HG03097 (cell line): ENCODE data around the gene RIC8A.
"Not testable (repeated sequence)": the region's sequence is repeated elsewhere in the genome, so short reads cannot be mapped to it uniquely, and the experiment has no call there.

ENCODE experiments used
- ATAC-seq: cut with Tn5 transposase; IDR thresholded peaks from one replicate; pipeline ENCODE4 v1.9.1; 2021; ENCODE audit not compliant: unreplicated experiment, low FRiP score

The RIC8A gene

DNA sequence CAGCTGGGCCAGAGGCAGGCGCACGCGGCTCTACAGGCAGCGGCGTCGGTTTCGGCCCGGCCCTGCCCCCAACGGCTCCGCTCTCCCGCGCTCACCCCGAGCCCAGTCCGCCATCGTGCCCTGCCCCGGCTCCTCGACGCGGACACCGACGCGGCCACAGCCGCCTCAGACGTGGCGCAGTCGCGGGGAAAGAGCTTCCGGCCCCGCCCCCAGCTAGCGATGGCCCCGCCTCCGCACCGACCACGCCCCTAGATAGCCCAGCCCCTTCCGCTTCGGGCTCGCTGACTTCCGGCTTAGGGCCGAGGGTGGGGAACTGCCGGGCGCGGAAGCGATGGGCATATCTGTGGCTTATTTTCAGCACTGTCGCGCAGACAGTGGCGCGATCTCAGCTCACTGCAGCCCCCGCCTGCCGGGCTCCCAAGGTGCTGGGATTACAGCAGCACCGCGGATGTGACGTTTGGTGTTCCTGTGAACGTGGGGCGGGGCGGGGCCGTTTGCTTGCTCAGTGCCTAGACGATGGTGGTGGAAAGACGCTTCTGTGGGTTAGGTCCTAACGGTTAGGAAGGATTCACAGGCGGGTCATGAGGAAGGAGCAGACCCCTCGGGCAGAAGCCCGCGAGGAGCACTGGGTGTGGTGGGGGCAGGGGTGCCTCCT is at the start of gene RIC8A, which contains the start of gene BET1L:
Gene RIC8A (plus strand): TSS at position 501 of the 655 bp plus-strand sequence. CDS start 1,147 bp downstream, outside the sequence.
Gene BET1L (minus strand): TSS at position 192 of the 655 bp plus-strand sequence. CDS start 78 bp downstream, at position 114.
- ATAC-seq = peak; percentile 64

DNA sequence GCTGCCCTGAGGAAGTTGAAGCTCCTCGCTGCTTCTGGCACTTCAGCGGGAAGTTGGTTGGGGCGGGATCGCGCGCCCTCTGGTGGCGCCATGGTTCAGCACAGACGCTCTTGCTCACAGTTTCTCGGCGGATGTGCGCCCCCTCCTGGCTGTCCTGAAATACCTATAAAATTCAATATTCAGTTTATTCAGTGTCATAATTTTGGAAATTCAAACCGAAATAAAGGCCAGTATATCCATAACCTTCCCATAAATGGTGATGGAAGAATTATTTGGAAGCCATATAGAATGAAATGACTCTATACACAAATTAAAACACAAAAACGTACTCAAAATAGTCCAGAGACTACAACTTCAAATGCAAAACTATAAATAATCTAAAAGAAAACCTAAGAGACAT is 27.3 kb upstream of the RIC8A start:
- not testable (repeated sequence) for ATAC-seq

DNA sequence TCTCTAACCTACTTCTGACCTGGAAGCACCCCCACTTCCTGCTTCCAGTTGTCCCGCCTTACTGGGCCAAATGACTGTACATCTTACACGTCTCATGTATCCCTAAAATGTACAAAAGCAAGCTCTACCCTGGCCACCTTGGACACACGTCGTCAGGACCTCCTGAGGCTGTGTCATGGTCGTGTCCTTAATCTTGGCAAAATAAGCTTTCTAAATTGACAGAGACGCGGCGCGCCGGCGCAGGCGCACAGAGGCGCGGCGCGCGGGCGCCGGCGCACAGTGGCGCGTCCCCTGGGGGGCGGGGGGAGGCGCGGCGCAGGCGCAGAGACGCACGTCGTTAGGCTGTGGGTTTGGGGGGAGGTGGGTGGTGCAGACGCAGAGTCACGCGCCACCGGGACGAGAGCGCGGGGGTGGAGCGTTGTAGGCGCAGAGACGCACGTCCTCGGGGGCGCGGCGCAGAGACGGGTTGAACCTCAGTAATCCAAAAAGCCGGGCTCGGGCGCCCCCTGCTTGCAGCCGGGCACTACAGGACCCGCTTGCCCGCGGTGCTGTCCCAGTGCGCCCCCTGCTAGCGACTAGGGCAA is 18.2 kb upstream of the RIC8A start:
- peak; percentile 23 for ATAC-seq

DNA sequence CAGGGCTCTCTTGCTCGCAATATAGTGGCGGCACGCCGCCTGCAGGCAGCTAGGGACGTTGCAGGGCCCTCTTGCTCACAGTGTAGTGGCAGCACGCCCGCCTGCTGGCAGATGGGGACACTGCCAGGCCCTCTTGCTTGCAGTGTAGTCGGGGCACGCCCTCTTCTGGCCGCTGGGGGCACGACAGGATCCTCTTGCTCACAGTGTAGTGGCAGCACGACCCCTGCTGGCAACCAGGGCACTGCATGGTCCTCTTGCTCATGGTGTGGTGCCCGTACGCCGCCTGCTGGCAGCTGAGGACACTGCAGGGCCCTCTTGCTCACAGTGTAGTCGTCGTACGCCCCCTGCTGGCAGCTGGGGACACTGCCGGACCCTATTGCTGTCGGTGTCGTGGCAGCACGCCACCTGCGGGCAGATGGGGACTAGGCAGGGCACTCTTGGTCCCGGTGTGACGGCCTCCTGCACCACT is 17.6 kb upstream of the RIC8A start:
- ATAC-seq = peak; percentile 72

DNA sequence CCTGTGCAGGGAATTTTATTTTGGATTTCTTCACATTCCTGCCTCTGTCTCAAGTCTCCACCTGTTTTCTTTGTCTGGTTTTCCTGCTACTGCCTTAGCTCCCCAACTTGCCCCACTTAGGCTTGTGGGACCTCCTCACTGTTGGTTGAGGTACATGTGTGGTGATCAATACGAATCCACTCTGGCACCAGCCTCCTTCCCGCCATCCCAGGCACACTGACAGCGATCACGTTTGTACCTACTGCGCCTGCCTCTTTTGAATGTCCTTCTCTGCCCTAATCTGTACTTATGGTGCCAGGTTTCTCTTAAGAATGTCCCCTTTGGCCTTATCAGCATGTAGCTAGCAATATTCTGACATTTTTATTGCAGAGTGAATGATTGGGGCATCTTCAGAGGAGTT is 17.0 kb upstream of the RIC8A start:
- not testable (repeated sequence) for ATAC-seq

DNA sequence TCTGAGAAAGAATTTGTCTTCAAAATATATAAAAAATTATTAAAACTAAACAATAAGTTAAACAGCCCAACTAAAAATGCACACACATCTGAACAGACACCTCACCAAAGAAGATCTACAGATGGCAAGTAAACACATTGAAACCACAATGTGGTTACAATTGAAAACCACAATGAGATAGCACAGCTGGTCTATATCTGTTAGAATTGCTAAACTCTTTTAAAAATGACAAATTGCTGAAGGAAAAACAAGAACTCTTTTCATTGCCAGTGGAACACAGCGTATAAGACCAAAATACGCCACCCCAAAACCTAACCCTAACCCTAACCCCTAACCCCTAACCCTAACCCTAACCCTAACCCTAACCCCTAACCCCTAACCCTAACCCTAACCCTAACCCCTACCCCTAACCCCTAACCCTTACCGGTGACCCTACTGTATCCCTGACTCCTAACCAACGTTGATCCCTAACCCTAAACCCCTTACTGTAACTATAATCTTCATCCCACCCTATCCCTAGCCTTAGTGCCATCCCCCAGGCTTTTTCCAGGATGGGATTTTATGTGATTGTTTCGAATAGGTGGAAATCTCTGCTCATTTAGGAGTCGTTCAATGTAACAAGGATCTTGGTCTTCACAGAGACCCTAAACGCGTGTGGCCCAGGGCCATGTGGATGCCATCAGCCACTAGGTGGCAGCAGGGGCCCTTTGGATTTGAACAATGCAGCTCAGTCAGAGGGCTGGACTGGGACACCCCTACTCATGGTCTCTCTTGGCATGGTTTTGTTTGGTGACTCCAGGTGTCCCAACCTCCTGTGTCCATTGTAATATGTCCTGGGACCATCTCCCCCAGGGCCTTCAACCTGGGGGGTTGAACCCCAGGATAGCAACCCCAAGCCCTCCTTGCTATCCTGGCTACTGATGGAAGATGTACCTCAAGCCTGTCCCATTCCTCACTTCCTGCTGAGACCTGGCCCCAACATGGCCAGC is 15.7 kb upstream of the RIC8A start:
- not testable (repeated sequence) for ATAC-seq

DNA sequence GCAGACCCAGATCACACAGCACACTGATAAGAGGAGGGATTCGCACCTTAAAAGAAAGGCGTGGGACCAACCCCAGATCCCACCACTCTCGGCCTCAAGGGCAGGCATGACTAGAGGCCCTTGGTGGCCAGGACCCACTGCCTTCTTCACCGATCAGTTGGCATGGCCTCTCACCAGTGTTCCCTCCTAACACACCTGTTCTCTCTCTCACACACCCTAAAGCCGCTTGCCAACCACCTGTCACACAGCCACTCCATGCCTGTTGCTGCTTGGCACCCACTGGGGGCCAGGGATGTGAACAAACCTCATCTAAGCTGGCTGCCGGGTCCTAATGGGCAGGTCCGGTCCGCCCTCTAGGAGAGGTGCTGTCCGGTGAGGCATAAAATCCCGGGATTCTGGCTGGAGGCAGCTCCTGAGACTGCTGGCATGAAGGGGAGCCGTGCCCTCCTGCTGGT is 14.8 kb upstream of the RIC8A start, which contains the start of gene SCGB1C1:
Gene SCGB1C1 (plus strand): TSS at position 405 of the 455 bp plus-strand sequence. CDS start 22 bp downstream, at position 427.
- not testable (repeated sequence) for ATAC-seq

DNA sequence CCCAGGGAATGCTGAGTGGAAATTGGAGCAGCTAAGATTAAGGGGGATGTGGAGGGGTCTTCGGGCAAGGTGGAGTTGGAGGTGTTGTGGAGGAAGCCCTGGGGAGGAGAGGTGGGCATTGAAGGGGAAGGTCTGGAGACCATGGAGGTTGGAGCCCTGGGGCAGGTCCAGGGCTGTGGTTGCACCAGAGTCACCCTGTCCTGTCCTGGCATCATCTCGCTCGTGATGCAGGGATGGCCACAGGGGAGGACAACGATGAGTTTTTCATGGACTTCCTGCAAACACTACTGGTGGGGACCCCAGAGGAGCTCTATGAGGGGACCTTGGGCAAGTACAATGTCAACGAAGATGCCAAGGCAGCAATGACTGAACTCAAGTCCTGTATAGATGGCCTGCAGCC is 14.0 kb upstream of the RIC8A start:
- not testable (repeated sequence) for ATAC-seq

DNA sequence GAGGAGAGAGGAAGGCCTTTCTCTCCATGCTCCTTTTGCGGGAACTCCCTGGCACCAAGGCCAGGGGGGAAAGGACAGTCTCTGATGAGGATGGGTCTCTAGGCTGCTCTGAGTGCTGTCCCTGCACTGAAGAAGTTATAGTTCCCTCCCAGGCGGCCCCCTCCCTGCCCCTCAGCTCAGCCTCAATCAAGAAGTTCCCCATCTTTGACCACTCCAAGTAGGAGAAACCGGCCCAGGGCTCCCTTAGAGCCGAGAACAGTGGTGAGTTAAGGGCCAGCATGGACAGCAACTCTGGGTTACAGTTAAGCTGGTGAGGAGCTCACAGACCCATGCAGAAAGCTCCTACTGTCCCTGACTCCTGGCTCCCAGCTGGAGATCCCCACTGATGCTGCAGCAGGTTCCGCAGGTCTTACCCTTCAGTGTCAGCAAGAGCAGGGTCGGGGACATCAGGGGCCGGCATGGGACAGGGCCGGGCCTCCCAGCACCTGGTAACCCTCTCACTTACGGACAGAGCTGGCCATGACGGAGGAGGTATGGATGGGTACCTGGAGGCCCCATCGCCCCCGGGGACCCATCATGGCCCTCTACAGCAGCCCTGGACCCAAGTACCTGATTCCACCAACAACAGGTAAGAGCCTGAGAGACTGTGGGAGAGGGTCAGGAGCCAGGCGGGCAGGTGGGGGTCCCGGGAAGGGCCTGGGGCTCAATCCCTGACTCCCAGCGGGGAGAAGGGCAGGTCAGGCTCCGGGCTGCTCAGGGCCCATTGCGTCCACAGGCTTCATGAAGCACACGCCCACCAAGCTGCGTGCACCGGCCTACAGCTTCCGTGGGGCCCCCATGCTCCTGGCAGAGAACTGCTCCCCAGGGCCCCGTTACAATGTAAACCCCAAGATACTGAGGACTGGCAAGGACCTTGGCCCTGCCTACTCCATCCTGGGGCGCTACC is 10.4 kb upstream of the RIC8A start:
- no peak for ATAC-seq

DNA sequence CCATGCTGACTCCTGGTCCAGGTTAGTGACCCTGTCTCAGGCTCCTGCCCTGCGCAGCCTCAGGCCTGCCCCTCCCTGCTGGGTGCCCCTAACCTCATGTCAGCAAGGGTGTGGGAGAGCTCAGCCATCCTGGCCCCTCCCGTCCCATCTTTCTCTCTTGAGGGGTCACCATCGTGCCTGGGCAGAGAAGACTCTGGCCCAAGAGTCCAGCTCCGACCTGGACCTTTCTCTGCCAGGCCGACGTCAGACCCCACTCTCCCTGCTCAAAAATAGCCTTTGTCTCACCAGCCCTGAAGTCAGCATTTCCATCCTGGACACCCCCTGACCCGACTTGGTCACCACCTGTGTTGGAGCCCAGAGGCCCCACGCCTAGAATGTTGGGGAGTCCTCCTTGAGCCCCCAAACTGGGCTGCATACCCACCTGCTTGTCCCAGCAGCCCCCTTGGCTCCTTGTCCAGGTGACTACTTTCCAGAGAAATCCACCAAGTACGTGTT is 9.7 kb upstream of the RIC8A start:
- no peak for ATAC-seq

DNA sequence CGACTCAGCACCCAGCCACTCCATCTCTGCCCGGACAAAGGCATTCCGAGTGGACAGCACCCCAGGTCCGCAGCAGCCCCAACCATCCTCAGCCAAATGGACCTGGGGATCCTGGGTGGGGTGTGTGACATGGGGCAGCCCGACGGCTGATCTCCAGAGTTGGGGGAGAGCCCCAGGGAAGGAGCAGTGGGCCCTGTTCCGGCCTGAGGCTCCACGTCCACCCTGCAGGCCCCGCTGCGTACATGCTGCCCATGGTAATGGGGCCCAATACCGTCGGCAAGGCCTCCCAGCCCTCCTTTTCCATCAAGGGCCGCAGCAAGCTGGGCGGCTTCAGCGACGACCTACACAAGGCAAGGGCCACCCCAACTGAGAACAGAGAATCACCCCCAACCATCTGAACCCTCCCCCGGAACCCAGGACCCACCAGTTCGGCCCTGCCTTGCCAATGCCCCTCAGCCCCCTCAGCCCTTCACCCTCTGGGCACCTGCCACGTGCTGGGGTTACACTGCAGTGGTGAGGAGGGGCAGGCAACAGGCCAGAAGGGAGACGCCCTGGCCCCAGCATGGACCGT is 9.2 kb upstream of the RIC8A start:
- ATAC-seq = no peak

DNA sequence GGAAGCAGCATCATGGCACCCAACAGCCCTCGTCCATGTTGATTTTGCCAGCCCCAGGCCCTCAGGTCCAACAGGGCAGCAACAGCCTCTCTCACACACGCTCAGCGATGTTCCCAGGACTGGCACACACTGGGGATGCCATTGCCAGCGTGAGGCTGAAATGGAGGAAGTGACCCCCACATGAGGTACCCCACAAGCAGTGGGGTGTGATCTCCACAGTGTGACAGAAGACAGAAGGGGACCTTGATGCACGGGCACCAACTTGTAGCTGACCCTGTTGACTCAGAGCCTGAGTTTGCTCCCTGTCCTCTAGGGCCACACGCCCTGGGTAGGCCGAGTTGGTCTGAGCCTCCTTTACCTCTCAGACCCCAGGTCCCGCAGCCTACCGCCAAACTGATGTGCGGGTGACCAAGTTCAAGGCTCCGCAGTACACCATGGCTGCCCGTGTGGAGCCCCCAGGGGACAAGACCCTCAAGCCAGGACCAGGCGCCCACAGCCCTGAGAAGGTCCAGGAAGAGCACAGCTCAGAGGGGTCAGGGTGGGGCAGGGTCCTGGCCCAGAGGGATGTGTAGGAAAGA is 8.4 kb upstream of the RIC8A start:
- ATAC-seq = no peak

DNA sequence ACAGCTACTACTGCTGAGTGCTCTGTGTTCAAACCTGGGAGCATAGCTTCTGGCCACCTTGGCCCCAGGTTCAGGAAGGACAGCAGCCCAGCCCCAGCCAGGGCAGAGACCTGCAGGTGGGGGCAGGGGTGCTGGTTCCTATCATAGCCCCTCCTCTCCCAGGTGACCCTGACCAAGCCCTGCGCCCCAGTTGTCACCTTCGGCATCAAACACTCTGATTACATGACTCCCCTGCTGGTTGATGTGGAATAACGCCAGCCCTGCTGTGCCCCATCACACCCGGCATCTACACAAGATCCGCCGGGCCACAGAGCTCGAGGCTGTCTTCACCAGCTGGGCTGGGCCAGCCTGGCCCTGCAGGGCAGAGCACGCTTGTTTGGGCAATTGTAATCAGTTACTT is 7.7 kb upstream of the RIC8A start:
- no peak for ATAC-seq

DNA sequence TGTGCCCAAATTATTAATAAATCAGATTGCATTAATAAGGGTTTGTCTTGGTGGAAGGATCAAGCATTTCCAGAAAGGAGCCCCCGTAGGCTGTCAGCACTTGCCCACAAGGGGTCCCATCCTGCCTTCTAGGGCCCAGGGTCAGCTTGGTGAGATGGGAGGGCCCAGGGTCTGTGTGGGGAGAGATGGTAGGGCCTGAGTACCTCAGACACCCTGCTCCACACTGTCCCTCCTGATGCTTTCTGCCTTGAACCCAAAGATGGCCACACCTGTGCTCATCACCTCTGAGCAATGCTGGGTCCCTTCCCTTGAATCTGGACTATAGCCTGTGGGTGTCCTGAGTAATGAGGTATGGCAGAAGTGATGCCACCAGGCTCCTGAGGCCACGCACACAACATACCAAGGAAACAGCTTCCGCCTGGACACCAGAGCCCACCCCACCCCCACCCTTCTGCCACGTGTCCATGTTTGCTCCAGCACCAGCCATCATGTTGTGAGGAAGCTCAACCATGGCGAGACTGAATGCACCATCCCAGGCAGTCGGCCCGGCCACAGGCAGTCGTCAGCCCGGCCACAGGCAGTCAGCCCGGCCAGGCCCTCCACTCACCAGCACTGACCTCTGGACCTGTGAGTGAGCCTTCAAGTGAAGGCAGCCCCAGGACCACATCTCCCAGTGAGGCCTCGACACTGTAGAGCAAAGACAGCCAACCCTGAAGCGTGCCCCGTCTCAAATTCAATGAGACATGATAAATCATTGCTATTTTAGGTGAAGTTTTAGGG is 7.1 kb upstream of the RIC8A start:
- ATAC-seq = no peak

DNA sequence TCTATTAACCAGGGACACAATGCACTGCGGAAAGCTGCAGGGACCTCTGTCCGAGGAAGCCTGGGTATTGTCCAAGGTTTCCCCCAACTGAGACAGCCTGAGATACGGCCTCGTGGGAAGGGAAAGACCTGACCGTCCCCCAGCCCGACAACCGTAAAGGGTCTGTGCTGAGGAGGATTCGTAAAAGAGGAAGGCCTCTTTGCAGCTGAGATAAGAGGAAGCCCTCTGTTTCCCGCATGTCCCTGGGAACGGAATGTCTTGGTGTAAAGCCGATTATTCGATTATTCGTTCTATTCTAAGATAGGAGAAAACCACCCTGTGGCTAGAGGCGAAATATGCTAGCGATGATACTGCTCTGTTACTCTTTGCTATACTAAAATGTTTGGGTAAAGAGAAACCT is 5.5 kb upstream of the RIC8A start:
- ATAC-seq = no peak

DNA sequence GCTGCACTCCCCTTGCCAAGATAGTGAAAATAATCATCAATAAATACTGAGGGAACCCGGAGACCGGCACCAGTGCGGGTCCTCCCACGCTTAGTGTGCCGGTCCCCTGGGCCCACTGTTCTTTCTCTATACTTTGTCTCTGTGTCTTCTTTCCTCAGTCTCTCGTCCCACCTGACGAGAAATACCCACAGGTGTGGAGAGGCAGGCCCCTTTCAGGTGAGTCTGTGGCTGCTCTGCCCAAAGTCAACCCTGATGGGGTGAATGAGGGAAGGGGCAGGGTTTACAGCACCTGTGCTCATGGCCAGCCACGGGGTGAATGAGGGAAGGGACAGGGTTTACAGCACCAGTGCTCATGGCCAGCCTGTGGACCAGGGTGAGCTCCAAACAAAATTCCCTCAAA is 5.0 kb upstream of the RIC8A start:
- no peak for ATAC-seq

DNA sequence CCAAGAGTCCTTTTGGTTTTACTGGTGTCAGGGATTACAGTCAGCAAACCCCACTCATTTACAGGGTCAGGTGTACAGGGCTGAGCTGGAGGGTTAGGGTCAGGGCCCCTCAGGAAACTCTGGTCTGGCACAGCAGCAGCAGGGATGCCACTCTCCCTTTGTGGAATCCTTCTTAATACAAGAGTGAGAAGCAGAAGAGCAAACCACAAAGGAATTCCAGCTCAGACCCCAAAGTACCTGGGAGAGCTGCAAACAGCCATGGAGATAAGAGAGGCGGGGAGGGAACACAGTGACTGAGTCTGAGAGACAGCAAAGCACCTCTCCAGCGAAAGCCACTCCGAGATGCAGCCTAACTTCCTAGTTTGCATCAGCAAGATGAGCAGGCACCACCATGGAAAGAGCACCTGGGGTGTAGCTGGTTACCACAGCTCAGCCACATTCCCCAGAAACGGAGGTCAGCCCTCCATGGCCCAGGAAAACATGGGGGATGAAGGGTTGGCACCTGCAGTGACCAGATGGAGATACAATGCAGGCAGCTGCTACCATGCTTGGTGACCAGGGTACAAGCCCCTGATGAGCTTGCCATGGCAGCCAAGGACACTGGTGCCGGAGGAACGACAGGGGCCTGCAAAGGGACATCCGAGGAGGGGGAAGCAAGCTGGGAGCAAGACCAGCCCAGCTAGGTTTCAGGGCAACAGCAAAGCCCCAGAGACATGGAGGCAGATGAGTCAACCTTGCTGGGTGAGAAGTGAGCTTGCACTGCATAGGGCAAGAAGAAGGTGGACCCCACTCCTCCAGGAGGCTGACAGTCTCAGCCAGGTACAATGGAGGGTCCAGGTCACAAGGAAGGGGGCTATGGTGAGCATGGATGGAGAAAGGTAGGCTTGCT is 4.2 kb upstream of the RIC8A start:
- ATAC-seq = no peak
